ENCODE results near the gene PRTN3. TPM values are rescaled to one million over a fixed set of nuclear protein-coding genes. Genes with fewer than 3 reads are reported as not detected.

PRTN3 gene
- total and polyA plus RNA-seq, 4 donors: 0.17 to 225 (median 1.7) TPM

DNA sequence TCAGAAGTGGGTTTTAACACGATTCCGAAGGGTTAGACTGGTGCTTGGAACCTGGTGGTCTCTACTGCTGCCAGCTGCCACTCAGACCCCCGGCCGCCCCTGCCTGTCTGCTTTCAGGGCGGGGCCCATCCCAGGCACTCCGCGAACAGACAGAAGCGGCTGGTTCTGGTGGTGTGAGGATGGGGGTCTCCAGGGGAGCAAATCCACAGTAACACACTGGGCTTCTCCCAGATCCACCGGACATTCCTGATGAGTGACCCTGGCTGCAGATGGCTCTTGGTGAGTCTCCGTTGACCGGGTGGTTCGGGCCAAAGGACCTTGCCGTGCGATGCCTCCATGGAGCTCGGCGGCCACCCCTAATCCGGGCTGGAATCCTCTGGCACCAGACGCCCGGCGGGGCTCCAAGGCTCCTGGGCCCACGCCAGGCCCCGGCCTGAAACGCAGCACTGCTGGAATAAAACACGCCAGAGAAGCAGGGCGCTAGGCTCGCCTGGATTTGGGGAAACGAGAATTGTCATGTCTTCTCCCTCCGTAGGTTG lies 45.7 kb upstream of the PRTN3 start:
- peak overlapping the region in 1 of 2 donors; percentile 33 for H3K27ac ChIP-seq (ENCODE audit: low read depth in 1 of 2, low read length in 2 of 2)
- TF ChIP-seq SP1 (IDR thresholded peaks at IDR 0.05) (no peak), JUND (IDR thresholded peaks at IDR 0.05) (no peak), NR2F2 (IDR thresholded peaks at IDR 0.05) (no peak), RAD21 (IDR thresholded peaks at IDR 0.05) (no peak), FOXA1 (IDR thresholded peaks at IDR 0.05) (no peak), HNF4A (conservative IDR thresholded peaks at IDR 0.05) (no peak), TAF1 (conservative IDR thresholded peaks at IDR 0.05) (no peak), EGR1 (IDR thresholded peaks at IDR 0.05; ENCODE audit: low read depth in 2 of 2) (no peak), RXRA (IDR thresholded peaks at IDR 0.05) (no peak), GABPA (IDR thresholded peaks at IDR 0.05 in 1 of 2, conservative IDR thresholded peaks at IDR 0.05 in 1 of 2) (no peak), FOXA2 (IDR thresholded peaks at IDR 0.05) (no peak), YY1 (IDR thresholded peaks at IDR 0.05) (no peak), HNF4G (IDR thresholded peaks at IDR 0.05) (no peak)
- TF ChIP-seq, protein P1, sequence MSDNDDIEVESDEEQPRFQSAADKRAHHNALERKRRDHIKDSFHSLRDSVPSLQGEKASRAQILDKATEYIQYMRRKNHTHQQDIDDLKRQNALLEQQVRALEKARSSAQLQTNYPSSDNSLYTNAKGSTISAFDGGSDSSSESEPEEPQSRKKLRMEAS (IDR thresholded peaks at IDR 0.05): no peak
- TF ChIP-seq, protein P2, sequence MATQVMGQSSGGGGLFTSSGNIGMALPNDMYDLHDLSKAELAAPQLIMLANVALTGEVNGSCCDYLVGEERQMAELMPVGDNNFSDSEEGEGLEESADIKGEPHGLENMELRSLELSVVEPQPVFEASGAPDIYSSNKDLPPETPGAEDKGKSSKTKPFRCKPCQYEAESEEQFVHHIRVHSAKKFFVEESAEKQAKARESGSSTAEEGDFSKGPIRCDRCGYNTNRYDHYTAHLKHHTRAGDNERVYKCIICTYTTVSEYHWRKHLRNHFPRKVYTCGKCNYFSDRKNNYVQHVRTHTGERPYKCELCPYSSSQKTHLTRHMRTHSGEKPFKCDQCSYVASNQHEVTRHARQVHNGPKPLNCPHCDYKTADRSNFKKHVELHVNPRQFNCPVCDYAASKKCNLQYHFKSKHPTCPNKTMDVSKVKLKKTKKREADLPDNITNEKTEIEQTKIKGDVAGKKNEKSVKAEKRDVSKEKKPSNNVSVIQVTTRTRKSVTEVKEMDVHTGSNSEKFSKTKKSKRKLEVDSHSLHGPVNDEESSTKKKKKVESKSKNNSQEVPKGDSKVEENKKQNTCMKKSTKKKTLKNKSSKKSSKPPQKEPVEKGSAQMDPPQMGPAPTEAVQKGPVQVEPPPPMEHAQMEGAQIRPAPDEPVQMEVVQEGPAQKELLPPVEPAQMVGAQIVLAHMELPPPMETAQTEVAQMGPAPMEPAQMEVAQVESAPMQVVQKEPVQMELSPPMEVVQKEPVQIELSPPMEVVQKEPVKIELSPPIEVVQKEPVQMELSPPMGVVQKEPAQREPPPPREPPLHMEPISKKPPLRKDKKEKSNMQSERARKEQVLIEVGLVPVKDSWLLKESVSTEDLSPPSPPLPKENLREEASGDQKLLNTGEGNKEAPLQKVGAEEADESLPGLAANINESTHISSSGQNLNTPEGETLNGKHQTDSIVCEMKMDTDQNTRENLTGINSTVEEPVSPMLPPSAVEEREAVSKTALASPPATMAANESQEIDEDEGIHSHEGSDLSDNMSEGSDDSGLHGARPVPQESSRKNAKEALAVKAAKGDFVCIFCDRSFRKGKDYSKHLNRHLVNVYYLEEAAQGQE (IDR thresholded peaks at IDR 0.05): no peak
- TF ChIP-seq, protein P3, sequence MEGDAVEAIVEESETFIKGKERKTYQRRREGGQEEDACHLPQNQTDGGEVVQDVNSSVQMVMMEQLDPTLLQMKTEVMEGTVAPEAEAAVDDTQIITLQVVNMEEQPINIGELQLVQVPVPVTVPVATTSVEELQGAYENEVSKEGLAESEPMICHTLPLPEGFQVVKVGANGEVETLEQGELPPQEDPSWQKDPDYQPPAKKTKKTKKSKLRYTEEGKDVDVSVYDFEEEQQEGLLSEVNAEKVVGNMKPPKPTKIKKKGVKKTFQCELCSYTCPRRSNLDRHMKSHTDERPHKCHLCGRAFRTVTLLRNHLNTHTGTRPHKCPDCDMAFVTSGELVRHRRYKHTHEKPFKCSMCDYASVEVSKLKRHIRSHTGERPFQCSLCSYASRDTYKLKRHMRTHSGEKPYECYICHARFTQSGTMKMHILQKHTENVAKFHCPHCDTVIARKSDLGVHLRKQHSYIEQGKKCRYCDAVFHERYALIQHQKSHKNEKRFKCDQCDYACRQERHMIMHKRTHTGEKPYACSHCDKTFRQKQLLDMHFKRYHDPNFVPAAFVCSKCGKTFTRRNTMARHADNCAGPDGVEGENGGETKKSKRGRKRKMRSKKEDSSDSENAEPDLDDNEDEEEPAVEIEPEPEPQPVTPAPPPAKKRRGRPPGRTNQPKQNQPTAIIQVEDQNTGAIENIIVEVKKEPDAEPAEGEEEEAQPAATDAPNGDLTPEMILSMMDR (IDR thresholded peaks at IDR 0.05; ENCODE audit: low read depth, low read length, missing input control): no peak
- TF ChIP-seq, protein P4, sequence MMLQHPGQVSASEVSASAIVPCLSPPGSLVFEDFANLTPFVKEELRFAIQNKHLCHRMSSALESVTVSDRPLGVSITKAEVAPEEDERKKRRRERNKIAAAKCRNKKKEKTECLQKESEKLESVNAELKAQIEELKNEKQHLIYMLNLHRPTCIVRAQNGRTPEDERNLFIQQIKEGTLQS (IDR thresholded peaks at IDR 0.05): no peak
- TF ChIP-seq, protein P5, sequence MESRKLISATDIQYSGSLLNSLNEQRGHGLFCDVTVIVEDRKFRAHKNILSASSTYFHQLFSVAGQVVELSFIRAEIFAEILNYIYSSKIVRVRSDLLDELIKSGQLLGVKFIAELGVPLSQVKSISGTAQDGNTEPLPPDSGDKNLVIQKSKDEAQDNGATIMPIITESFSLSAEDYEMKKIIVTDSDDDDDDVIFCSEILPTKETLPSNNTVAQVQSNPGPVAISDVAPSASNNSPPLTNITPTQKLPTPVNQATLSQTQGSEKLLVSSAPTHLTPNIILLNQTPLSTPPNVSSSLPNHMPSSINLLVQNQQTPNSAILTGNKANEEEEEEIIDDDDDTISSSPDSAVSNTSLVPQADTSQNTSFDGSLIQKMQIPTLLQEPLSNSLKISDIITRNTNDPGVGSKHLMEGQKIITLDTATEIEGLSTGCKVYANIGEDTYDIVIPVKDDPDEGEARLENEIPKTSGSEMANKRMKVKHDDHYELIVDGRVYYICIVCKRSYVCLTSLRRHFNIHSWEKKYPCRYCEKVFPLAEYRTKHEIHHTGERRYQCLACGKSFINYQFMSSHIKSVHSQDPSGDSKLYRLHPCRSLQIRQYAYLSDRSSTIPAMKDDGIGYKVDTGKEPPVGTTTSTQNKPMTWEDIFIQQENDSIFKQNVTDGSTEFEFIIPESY (IDR thresholded peaks at IDR 0.05): no peak
- H3K36me3 ChIP-seq (ENCODE audit: control insufficient read depth in 4 of 4, insufficient read depth in 3 of 4, low read depth in 1 of 4, low read length in 3 of 4): peaks cover 0 to 3% (median 0%) of the 10 kb centered on the region in 4 donors
- H3K9ac ChIP-seq (ENCODE audit: low read depth in 1 of 2, low read length in 2 of 2): no peak overlapping the region
- peaks cover 0 to 22% (median 15%) of the 10 kb centered on the region in 4 donors for H3K4me1 ChIP-seq (ENCODE audit: control insufficient read depth in 4 of 4, insufficient read depth in 4 of 4, low read length in 3 of 4)
- no peaks in the 10 kb centered on the region for H3K27me3 ChIP-seq (ENCODE audit: control insufficient read depth in 4 of 4, insufficient read depth in 4 of 4, low read length in 3 of 4)
- DNase-seq (ENCODE audit: low spot score): peak; percentile 32
- H3K4me3 ChIP-seq (ENCODE audit: low read depth in 1 of 3, low read length in 3 of 3): no peak overlapping the region
- no peaks in the 10 kb centered on the region for H3K9me3 ChIP-seq (ENCODE audit: control insufficient read depth in 4 of 4, low read length in 3 of 4)
- WGBS: 86% methylated on average over 28 of the region's 28 CpGs

All from liver (tissue), 9 donors.